AG08395 (cell line): ENCODE data around the gene MORN3.

Source experiments
- DNase-seq: peaks from one replicate; pipeline ENCODE4 v3.0.0; 2012; ENCODE audit warnings: mixed read lengths, low spot score

Gene MORN3

GRCh38 chr12:121602766-121603165, 66.7 kb downstream of the MORN3 start:
- DNase-seq = no peak

- DNase-seq = no peak
Observed at GRCh38 chr12:121600702-121601336, 68.6 kb downstream of the MORN3 start.
